Epithelial cell of proximal tubule (primary cell): ENCODE data around the gene FBXL19. TPM values are rescaled to one million over a fixed set of nuclear protein-coding genes. Genes with fewer than 3 reads are reported as not detected.

Source experiments
- DNase-seq: peaks from one replicate; pipeline ENCODE4 v3.0.0-alpha.2; 2011; ENCODE audit warnings: low read depth
- H3K4me3 ChIP-seq: 2 replicates; pipeline ENCODE4 v1.5.1; 2011; ENCODE audit warnings: low read depth, mild to moderate bottlenecking, low read length
- CTCF ChIP-seq: conservative IDR thresholded peaks from 2 replicates; pipeline ENCODE4 v1.5.1; 2012; ENCODE audit warnings: low read depth, mild to moderate bottlenecking, low read length
- total RNA-seq: library from RNA; depleted of rRNA; stranded (reverse); fragments of >200 nt; gene quantifications from 2 replicates; pipeline ENCODE4 v1.2.3, GENCODE V29; 2015

FBXL19 gene
- total RNA-seq, 1 donor from 2014 or later, result 65.3 TPM

- TF ChIP-seq CTCF, result no peak
- no peak for DNase-seq
- peak overlapping the region; percentile 63 for H3K4me3 ChIP-seq
Observed at GRCh38 chr16:30896889-30897733, 26.3 kb upstream of the FBXL19 start.

GRCh38 chr16:30899794-30900193 lies 23.6 kb upstream of the FBXL19 start:
- TF ChIP-seq CTCF, result no peak
- no peak for DNase-seq
- H3K4me3 ChIP-seq, result no peak overlapping the region

GRCh38 chr16:30900588-30900987 lies 22.8 kb upstream of the FBXL19 start:
- TF ChIP-seq CTCF, result no peak
- DNase-seq, result no peak
- no peak overlapping the region for H3K4me3 ChIP-seq

GRCh38 chr16:30901201-30902028 lies 22.0 kb upstream of the FBXL19 start:
- no peak for TF ChIP-seq CTCF
- no peak for DNase-seq
- H3K4me3 ChIP-seq, result peak overlapping the region; percentile 52

- TF ChIP-seq CTCF, result peak; percentile 20
- peak overlapping the region; percentile 56 for H3K4me3 ChIP-seq
- DNase-seq, result no peak
Observed at GRCh38 chr16:30902029-30902972, 21.1 kb upstream of the FBXL19 start.

GRCh38 chr16:30903002-30903401 lies 20.4 kb upstream of the FBXL19 start:
- no peak for DNase-seq
- no peak overlapping the region for H3K4me3 ChIP-seq
- no peak for TF ChIP-seq CTCF
